ENCODE results near the gene SPTBN4.

SPTBN4 gene

GRCh38 chr19:40625406-40626120 is 158.8 kb downstream of the SPTBN4 start:
- Histone ChIP-seq H3K79me2 (ENCODE audit: insufficient read depth, low read length) (no peaks in the 10 kb centered on the region), H2AFZ (ENCODE audit: low read length) (no peak overlapping the region)
- no peak for TF ChIP-seq EZH2phosphoT487 (IDR thresholded peaks at IDR 0.05; ENCODE audit: borderline replicate concordance)
- TF ChIP-seq, protein P1, sequence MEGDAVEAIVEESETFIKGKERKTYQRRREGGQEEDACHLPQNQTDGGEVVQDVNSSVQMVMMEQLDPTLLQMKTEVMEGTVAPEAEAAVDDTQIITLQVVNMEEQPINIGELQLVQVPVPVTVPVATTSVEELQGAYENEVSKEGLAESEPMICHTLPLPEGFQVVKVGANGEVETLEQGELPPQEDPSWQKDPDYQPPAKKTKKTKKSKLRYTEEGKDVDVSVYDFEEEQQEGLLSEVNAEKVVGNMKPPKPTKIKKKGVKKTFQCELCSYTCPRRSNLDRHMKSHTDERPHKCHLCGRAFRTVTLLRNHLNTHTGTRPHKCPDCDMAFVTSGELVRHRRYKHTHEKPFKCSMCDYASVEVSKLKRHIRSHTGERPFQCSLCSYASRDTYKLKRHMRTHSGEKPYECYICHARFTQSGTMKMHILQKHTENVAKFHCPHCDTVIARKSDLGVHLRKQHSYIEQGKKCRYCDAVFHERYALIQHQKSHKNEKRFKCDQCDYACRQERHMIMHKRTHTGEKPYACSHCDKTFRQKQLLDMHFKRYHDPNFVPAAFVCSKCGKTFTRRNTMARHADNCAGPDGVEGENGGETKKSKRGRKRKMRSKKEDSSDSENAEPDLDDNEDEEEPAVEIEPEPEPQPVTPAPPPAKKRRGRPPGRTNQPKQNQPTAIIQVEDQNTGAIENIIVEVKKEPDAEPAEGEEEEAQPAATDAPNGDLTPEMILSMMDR (conservative IDR thresholded peaks at IDR 0.05; ENCODE audit: low read length), result no peak

More at GRCh38 chr19:40625406-40626120, 158.8 kb downstream of the SPTBN4 start:
- Histone ChIP-seq H3K4me2 (ENCODE audit: low read depth, low read length, poor library complexity, severe bottlenecking) (no peak overlapping the region), H3F3A (ENCODE audit: low read depth) (no peaks in the 10 kb centered on the region), H3K4me1 (ENCODE audit: insufficient read depth, low read length, poor library complexity, severe bottlenecking) (no peaks in the 10 kb centered on the region), H3K9me2 (replicated peaks; ENCODE audit: low read depth, low read length) (no peaks in the 10 kb centered on the region), H3K9me3 (ENCODE audit: insufficient read depth, low read depth, low read length) (no peaks in the 10 kb centered on the region), H4K20me1 (ENCODE audit: insufficient read depth, low read length, poor library complexity, severe bottlenecking) (no peaks in the 10 kb centered on the region), H3K4me3 (ENCODE audit: low read length, poor library complexity, severe bottlenecking) (no peak overlapping the region), H3K27me3 (ENCODE audit: insufficient read depth, low read length, poor library complexity, severe bottlenecking) (no peaks in the 10 kb centered on the region), H3K36me3 (ENCODE audit: insufficient read depth, low read length) (no peaks in the 10 kb centered on the region; the same call in 1 of the 2 replicates), H3K9ac (ENCODE audit: low read depth, low read length, poor library complexity, severe bottlenecking) (no peak overlapping the region)

Measured in Loucy (cell line).